A549 (cell line): ENCODE data around the gene CNOT3.

ENCODE experiments used
- CHD2 ChIP-seq: fragments of 150-350 bp; IDR thresholded peaks from 2 replicates; pipeline ENCODE4 v1.6.1; 2014; ENCODE audit warnings: low read length; ENCODE audit not compliant: partially characterized antibody
- CTCF ChIP-seq: fragments of >200 bp; sonication (Bioruptor Twin); formaldehyde crosslinking; IDR thresholded peaks from 3 replicates; pipeline ENCODE4 v1.5.1; 2016
- EP300 ChIP-seq, 2 experiments: fragments of >200 bp; sonication (Bioruptor Twin); formaldehyde crosslinking; IDR thresholded peaks; 2 replicates in 1 of 2; 3 replicates in 1 of 2; pipeline ENCODE4 v1.6.1; 2016 to 2017
- MAX ChIP-seq: IDR thresholded peaks from 2 replicates; pipeline ENCODE4 v1.6.1; 2012
- POLR2A ChIP-seq: IDR thresholded peaks from 2 replicates; pipeline ENCODE4 v1.6.1; 2012; ENCODE audit warnings: mild to moderate bottlenecking, low read length
- RAD21 ChIP-seq, 2 experiments: fragments of >200 bp in 1 of 2; sonication (Bioruptor Twin) in 1 of 2; formaldehyde crosslinking in 1 of 2; IDR thresholded peaks in 1 of 2; conservative IDR thresholded peaks in 1 of 2; 2 replicates in 1 of 2; 3 replicates in 1 of 2; pipeline ENCODE4 v1.6.1; 2012 to 2018; ENCODE audit warnings: inconsistent platforms in 1 of 2
- SMC3 ChIP-seq: fragments of >200 bp; sonication (Bioruptor Twin); formaldehyde crosslinking; IDR thresholded peaks from 3 replicates; pipeline ENCODE4 v1.6.1; 2018; ENCODE audit warnings: inconsistent platforms

GRCh38 chr19:54151362-54152035 is 13.9 kb downstream of the CNOT3 start:
- TF ChIP-seq SMC3 (no peak), CHD2 (no peak), EP300 (IDR thresholded peaks at IDR 0.05) (no peak), RAD21 (conservative IDR thresholded peaks at IDR 0.05 in 1 of 2, IDR thresholded peaks at IDR 0.05 in 1 of 2) (no peak), CTCF (no peak), MAX (no peak), POLR2A (no peak)
